A549 (cell line): ENCODE measurements around the gene MAP3K4.

Source experiments
- CEBPB ChIP-seq, 2 experiments: fragments of >200 bp in 1 of 2; sonication (Bioruptor Twin) in 1 of 2; formaldehyde crosslinking in 1 of 2; IDR thresholded peaks; 2 replicates each; pipeline ENCODE4 v1.6.1; 2012 to 2016
- CTCF ChIP-seq: fragments of >200 bp; sonication (Bioruptor Twin); formaldehyde crosslinking; IDR thresholded peaks from 3 replicates; pipeline ENCODE4 v1.5.1; 2016
- MAX ChIP-seq: IDR thresholded peaks from 2 replicates; pipeline ENCODE4 v1.6.1; 2012
- MYC ChIP-seq: IDR thresholded peaks from 2 replicates; pipeline ENCODE4 v1.6.1; 2012; ENCODE audit warnings: mild to moderate bottlenecking, inconsistent platforms, low read length, improper control_type of control experiment, borderline replicate concordance
- POLR2A ChIP-seq: IDR thresholded peaks from 2 replicates; pipeline ENCODE4 v1.6.1; 2012; ENCODE audit warnings: mild to moderate bottlenecking, low read length
- RFX5 ChIP-seq: fragments of 450-650 bp; IDR thresholded peaks from 2 replicates; pipeline ENCODE4 v1.7.1; 2014; ENCODE audit warnings: antibody characterized with exemption, mild to moderate bottlenecking, moderate library complexity
- SMC3 ChIP-seq: fragments of >200 bp; sonication (Bioruptor Twin); formaldehyde crosslinking; IDR thresholded peaks from 3 replicates; pipeline ENCODE4 v1.6.1; 2018; ENCODE audit warnings: inconsistent platforms
- SREBF2 ChIP-seq: fragments of 450-650 bp; IDR thresholded peaks from 2 replicates; pipeline ENCODE4 v1.6.1; 2014; ENCODE audit warnings: mild to moderate bottlenecking, moderate library complexity
- USF2 ChIP-seq: fragments of 450-650 bp; IDR thresholded peaks from 2 replicates; pipeline ENCODE4 v1.6.1; 2014; ENCODE audit warnings: antibody characterized with exemption

- TF ChIP-seq USF2 (no peak), CTCF (no peak), RFX5 (no peak), SREBF2 (no peak), SMC3 (no peak), CEBPB (IDR thresholded peaks at IDR 0.05) (no peak), MAX (no peak), MYC (no peak), POLR2A (no peak)
These were observed 63.3 kb downstream of the MAP3K4 start for GRCh38 chr6:161054876-161055275.
